Coronary artery (tissue), 2 donors: ENCODE results near the gene CERKL.
"Not testable (repeated sequence)": the region's sequence is repeated elsewhere in the genome, so short reads cannot be mapped to it uniquely, and the experiment has no call there.

Source experiments
- DNase-seq: peaks from one replicate; pipeline ENCODE4 v3.0.0-alpha.2; 2017; ENCODE audit warnings: low spot score
- H3K27ac ChIP-seq, 2 donors: fragments of 200-600 bp; sonication (generic); one replicate each; pipeline ENCODE4 v1.5.1; 2016 to 2019
- H3K4me3 ChIP-seq: fragments of 200-600 bp; sonication (generic); 2 replicates; pipeline ENCODE4 v1.5.1; 2016; ENCODE audit warnings: mild to moderate bottlenecking, moderate library complexity
- CTCF ChIP-seq: fragments of 200-600 bp; sonication (generic); IDR thresholded peaks from one replicate; pipeline ENCODE4 v1.5.1; 2019; ENCODE audit warnings: antibody characterized with exemption

CERKL gene, protein sequence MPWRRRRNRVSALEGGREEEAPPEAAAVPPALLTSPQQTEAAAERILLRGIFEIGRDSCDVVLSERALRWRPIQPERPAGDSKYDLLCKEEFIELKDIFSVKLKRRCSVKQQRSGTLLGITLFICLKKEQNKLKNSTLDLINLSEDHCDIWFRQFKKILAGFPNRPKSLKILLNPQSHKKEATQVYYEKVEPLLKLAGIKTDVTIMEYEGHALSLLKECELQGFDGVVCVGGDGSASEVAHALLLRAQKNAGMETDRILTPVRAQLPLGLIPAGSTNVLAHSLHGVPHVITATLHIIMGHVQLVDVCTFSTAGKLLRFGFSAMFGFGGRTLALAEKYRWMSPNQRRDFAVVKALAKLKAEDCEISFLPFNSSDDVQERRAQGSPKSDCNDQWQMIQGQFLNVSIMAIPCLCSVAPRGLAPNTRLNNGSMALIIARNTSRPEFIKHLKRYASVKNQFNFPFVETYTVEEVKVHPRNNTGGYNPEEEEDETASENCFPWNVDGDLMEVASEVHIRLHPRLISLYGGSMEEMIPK

GRCh38 chr2:181656450-181657291 lies at the start of gene CERKL:
Gene CERKL (minus strand): TSS chr2:181657105. CDS start chr2:181657006, 99 bp downstream.
- no peak for TF ChIP-seq CTCF
- no peak for DNase-seq
- no peak within 1 kb of the TSS for H3K27ac ChIP-seq
- peak within 1 kb of the TSS; percentile 82 for H3K4me3 ChIP-seq

GRCh38 chr2:181702519-181702918 lies 45.6 kb upstream of the CERKL start:
- H3K27ac ChIP-seq, H3K4me3 ChIP-seq, DNase-seq: not testable (repeated sequence)

- H3K27ac ChIP-seq = no peak overlapping the region
- H3K4me3 ChIP-seq = no peak overlapping the region
- DNase-seq = no peak
- no peak for TF ChIP-seq CTCF
These were observed 41.3 kb upstream of the CERKL start for GRCh38 chr2:181698223-181698622.

DNA sequence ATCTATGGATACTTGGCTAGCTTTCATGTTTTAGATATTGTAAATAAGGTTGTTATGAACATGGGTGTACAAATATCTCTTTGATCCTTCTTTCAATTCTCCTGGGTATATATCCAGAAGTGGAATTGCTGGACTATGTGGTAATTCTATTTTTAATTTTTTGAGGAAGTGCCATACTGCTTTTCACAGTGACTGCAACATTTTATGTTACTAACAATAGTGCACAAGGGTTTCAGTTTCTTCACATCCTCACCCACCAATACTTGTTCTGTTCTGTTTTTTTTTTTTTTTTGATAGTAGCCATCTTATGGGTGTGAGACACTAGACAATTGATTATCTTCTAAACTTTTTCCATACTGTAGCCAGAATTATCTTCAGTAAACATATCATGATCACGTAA lies 40.7 kb upstream of the CERKL start:
- no peak for DNase-seq
- H3K27ac ChIP-seq = no peak overlapping the region
- no peak for TF ChIP-seq CTCF
- no peak overlapping the region for H3K4me3 ChIP-seq

- Histone ChIP-seq H3K4me3 (no peak overlapping the region), H3K27ac (no peak overlapping the region)
- no peak for TF ChIP-seq CTCF
- no peak for DNase-seq
These were observed 40.2 kb upstream of the CERKL start for GRCh38 chr2:181697126-181697525.

DNA sequence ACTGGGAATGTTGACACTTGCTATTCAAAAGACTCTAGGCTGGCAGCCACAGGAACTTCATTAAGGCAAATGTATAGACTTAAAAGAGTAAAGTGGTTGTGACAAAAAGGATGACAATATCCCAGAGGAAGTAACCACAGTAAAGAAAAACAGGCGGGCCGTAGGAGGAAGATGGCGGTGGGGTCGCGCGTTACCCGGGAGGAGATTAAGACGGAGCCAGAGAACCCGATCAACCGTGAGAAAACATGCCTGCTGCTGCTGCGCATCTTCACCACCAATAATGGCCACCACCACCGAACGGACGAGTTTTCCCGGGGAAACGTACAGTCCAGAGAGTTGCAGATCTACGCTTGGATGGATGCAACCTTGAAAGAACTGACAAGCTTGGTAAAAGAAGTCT lies 37.4 kb upstream of the CERKL start:
- no peak for DNase-seq
- H3K4me3 ChIP-seq = no peak overlapping the region
- TF ChIP-seq CTCF = no peak
- no peak overlapping the region for H3K27ac ChIP-seq

DNA sequence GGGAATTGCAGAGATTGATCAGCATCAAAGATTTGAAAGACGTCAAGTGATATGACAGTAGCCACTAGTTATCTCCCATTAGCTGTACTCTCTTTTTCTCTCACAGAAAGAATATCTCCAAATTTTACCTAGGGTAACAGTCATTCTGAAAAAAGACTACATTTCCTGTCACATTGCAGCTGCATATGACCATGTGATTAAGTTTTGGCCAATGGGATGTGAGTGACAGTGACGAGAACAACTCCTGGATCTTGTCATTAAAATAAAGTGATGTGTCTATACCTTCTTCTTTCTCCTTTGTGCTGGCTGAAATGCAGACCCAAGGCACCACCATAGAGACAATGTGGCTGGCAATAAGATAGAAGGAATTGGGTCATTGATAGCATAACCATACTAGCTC lies 34.0 kb upstream of the CERKL start:
- Histone ChIP-seq H3K4me3 (no peak overlapping the region), H3K27ac (no peak overlapping the region)
- no peak for TF ChIP-seq CTCF
- no peak for DNase-seq
